ENCODE data around the gene LCN1.
"Not testable (repeated sequence)": the region's sequence is repeated elsewhere in the genome, so short reads cannot be mapped to it uniquely, and the experiment has no call there.

The LCN1 gene

GRCh38 chr9:135504262-135505243, 16.7 kb upstream of the LCN1 start:
- DNase-seq (ENCODE audit: low read depth in 2 of 2) = peak in 1 of 2 donors; percentile 30

GRCh38 chr9:135505406-135506187, 15.6 kb upstream of the LCN1 start:
- DNase-seq (ENCODE audit: low read depth in 2 of 2) = no peak

- DNase-seq (ENCODE audit: low read depth in 2 of 2) = no peak
Measured at GRCh38 chr9:135506327-135507103, 14.7 kb upstream of the LCN1 start.

- DNase-seq (ENCODE audit: low read depth in 2 of 2) = no peak
Measured at GRCh38 chr9:135507104-135508035, 13.9 kb upstream of the LCN1 start.

- no peak for DNase-seq (ENCODE audit: low read depth in 2 of 2)
Measured at GRCh38 chr9:135508211-135508820, 12.9 kb upstream of the LCN1 start.

GRCh38 chr9:135509458-135509857, 11.8 kb upstream of the LCN1 start:
- DNase-seq (ENCODE audit: low read depth in 2 of 2) = no peak

GRCh38 chr9:135512241-135512603, 9.0 kb upstream of the LCN1 start:
- DNase-seq (ENCODE audit: low read depth in 2 of 2) = no peak

- no peak for DNase-seq (ENCODE audit: low read depth in 2 of 2)
Measured at GRCh38 chr9:135512904-135513303, 8.3 kb upstream of the LCN1 start.

- DNase-seq (ENCODE audit: low read depth in 2 of 2) = no peak
Measured at GRCh38 chr9:135513351-135513846, 7.8 kb upstream of the LCN1 start.

- DNase-seq (ENCODE audit: low read depth in 2 of 2) = not testable (repeated sequence)
Measured at GRCh38 chr9:135513906-135514305, 7.3 kb upstream of the LCN1 start.

- no peak for DNase-seq (ENCODE audit: low read depth in 2 of 2)
Measured at GRCh38 chr9:135514342-135515082, 6.7 kb upstream of the LCN1 start.

- no peak for DNase-seq (ENCODE audit: low read depth in 2 of 2)
Measured at GRCh38 chr9:135515083-135515951, 5.9 kb upstream of the LCN1 start.

GRCh38 chr9:135516132-135516860, 4.9 kb upstream of the LCN1 start:
- DNase-seq (ENCODE audit: low read depth in 2 of 2) = no peak

- no peak for DNase-seq (ENCODE audit: low read depth in 2 of 2)
Measured at GRCh38 chr9:135517407-135517822, 3.8 kb upstream of the LCN1 start.

- no peak for DNase-seq (ENCODE audit: low read depth in 2 of 2)
Measured at GRCh38 chr9:135519179-135519971, 1.9 kb upstream of the LCN1 start.

- no peak for DNase-seq (ENCODE audit: low read depth in 2 of 2)
Measured at GRCh38 chr9:135521608-135522095, 412 bp downstream of the LCN1 start.

All from stimulated activated CD8-positive, alpha-beta memory T cell treated with anti-CD3 and anti-CD28 coated beads, Interleukin-7, amount 100 ng/mL, for 4 hours (primary cell).